Mucosa of stomach (tissue), 1 donor: ENCODE measurements around the gene POU2F3.
"Not testable (repeated sequence)": the region's sequence is repeated elsewhere in the genome, so short reads cannot be mapped to it uniquely, and the experiment has no call there.

Experiments
- H3K27me3 ChIP-seq: one replicate; pipeline ENCODE4 v1.7.0; 2013; ENCODE audit warnings: mild to moderate bottlenecking, low read length; ENCODE audit not compliant: control insufficient read depth, insufficient read depth
- H3K36me3 ChIP-seq: one replicate; pipeline ENCODE4 v1.7.0; 2013; ENCODE audit warnings: low read length; ENCODE audit not compliant: control insufficient read depth, insufficient read depth
- H3K4me1 ChIP-seq: one replicate; pipeline ENCODE4 v1.7.0; 2013; ENCODE audit warnings: mild to moderate bottlenecking, low read length; ENCODE audit not compliant: control insufficient read depth, insufficient read depth
- H3K4me3 ChIP-seq: one replicate; pipeline ENCODE4 v1.7.0; 2013; ENCODE audit warnings: low read length
- H3K9ac ChIP-seq: one replicate; pipeline ENCODE4 v1.7.0; 2013; ENCODE audit warnings: mild to moderate bottlenecking, low read length, moderate library complexity
- H3K9me3 ChIP-seq: one replicate; pipeline ENCODE4 v1.7.0; 2013; ENCODE audit warnings: mild to moderate bottlenecking, low read length, moderate library complexity; ENCODE audit not compliant: control insufficient read depth
- donor health status: Pancreatic carcinoma.

Gene POU2F3

DNA sequence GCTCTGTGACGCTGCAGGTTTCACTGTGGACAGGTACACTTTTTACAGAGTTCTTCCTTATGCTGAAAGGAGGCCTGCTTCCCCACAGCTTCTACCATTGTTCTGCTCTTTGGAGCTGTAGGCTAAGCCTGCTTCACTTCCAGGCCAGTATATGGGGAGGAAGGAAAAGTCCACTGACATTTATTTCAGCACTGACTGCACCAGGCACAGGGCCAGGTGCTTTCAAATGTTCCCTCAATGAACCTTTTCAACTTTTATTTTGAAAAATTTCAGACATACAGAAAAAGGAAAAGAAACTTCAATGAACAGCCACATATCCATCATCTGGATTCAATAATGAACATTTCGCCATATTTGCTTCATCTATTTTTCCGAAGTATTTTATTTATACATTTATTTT is 22.0 kb downstream of the POU2F3 start:
- Histone ChIP-seq H3K9me3 (no peaks in the 10 kb centered on the region), H3K4me1 (no peaks in the 10 kb centered on the region), H3K4me3 (no peak overlapping the region), H3K36me3 (no peaks in the 10 kb centered on the region), H3K27me3 (peaks cover 23% of the 10 kb centered on the region), H3K9ac (no peak overlapping the region)

DNA sequence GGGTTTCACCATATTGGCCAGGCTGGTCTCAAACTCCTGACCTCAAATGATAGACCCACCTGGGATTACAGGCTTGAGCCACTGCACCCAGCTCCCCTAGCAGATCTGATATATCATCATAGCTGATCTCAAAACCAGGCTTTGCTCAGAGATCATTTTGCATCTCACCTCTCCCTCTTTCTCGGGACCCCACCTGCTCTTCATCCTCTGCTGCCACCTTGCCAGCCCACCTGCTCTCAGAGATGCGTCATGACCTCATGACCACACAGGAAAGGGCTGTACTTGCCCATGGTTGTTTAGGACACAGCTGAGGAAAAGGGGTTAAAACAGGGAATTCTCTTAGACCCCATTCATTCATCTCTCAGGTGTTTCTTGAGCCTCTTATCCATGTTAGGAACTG is 27.4 kb downstream of the POU2F3 start:
- Histone ChIP-seq H3K9ac (no peak overlapping the region), H3K9me3 (no peaks in the 10 kb centered on the region), H3K4me1 (no peaks in the 10 kb centered on the region), H3K36me3 (no peaks in the 10 kb centered on the region), H3K4me3 (no peak overlapping the region), H3K27me3 (peaks cover 4% of the 10 kb centered on the region)

DNA sequence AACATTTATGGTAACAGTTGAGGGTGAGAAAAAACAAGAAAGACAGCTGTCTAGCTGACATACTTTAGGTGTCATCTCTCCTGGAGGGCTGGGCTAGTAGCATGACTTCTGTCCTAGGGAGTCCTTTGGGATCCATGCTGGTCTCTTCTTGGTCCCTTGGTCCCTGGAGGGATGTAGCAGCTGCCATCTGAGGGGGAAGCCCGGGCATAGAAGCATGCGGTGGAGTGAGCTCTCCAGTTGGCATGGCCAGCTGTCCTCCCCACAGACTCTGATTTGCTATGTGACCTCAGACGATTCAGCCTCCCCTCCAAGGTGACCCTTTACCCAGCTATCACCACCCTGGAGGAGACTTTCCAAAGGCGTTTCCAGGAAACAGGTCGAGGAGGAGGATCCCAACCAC is 28.7 kb downstream of the POU2F3 start:
- Histone ChIP-seq H3K27me3 (peaks cover 4% of the 10 kb centered on the region), H3K9me3 (no peaks in the 10 kb centered on the region), H3K36me3 (no peaks in the 10 kb centered on the region), H3K4me3 (no peak overlapping the region), H3K4me1 (no peaks in the 10 kb centered on the region), H3K9ac (no peak overlapping the region)

DNA sequence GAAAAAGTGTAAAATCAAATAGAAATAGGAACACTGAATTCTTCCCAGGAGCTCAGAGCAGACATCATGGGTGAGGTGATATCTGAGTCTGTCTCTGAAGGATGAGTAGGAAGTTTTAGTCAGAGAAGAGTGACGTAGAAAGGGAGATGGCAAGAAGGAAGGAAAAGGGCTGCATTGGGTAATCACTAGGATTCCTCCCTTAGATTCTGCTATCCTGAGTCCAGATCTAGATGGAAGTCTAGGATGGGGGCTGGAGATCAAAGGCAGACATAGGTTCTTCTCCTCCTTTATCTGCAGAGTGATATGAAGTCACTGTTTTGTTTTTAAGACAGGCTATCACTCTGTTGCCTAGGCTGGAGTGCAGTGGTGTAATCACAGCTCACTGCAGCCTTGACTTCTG is 30.4 kb downstream of the POU2F3 start:
- Histone ChIP-seq H3K9me3 (no peaks in the 10 kb centered on the region), H3K9ac (no peak overlapping the region), H3K4me1 (no peaks in the 10 kb centered on the region), H3K36me3 (no peaks in the 10 kb centered on the region), H3K27me3 (peaks cover 4% of the 10 kb centered on the region), H3K4me3 (no peak overlapping the region)

DNA sequence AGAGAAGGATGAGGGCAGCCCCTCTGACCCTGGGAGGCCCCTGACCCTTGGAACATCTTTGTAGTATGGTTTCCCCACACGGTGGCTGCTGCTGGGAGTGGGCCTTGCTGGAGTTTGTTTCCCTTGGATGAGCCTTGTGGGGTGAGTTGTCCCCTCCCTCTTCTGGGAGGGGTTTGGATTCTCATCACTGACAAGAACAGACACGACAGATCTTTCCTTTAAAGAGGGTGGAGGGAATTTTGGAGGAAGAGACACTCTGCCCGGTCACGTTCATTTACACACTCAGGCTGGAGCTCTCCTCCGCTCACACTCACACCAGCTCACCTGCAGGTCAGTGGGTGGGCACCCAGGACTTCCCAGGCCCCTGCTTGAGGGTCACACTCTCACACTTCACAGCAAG is 31.7 kb downstream of the POU2F3 start:
- H3K4me3 ChIP-seq, result no peak overlapping the region
- no peaks in the 10 kb centered on the region for H3K4me1 ChIP-seq
- H3K9me3 ChIP-seq, result no peaks in the 10 kb centered on the region
- no peaks in the 10 kb centered on the region for H3K36me3 ChIP-seq
- H3K27me3 ChIP-seq, result no peaks in the 10 kb centered on the region
- H3K9ac ChIP-seq, result no peak overlapping the region

DNA sequence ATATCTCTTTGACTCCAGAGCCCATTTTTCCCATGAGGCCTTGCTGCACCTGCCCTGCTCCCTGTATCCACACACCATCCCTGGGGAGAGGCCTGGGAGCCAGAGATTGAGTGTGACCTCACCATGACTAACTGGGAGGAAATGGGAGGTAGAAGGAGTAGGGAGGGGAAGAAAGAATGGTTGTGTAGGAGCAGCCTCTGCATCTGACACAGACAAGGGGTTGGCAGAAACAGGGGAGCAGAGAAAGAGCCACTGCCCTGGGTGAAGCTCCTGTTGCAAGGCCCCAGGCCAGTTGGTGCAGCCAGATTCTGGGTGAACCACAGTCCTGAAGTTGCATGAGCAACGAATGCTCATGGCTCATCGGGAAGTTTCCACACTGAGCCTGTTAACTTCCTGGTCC is 32.4 kb downstream of the POU2F3 start:
- H3K27me3 ChIP-seq, result no peaks in the 10 kb centered on the region
- H3K36me3 ChIP-seq, result no peaks in the 10 kb centered on the region
- H3K9me3 ChIP-seq, result no peaks in the 10 kb centered on the region
- H3K4me1 ChIP-seq, result no peaks in the 10 kb centered on the region
- H3K4me3 ChIP-seq, result no peak overlapping the region
- no peak overlapping the region for H3K9ac ChIP-seq

DNA sequence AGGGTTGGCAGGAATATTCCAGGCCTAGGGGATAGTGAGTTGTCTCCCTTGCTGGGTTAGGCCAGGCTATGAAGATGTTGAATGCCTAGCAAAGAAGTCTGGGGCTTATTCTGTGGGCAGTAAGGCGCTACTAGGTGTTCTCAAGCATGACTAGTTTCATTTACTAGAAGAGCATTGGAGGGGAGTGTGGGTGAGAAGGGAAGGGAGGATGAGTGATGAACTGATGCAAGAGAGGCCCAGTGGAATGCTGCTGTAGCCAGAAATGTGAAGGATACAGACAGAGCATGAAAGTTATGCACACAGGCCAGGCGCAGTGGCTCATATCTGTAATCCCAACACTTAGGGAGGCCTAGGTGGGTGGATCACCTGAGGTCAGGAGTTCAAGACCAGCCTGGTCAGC is 33.5 kb downstream of the POU2F3 start:
- H3K9me3 ChIP-seq, result no peaks in the 10 kb centered on the region
- no peak overlapping the region for H3K9ac ChIP-seq
- H3K36me3 ChIP-seq, result no peaks in the 10 kb centered on the region
- no peaks in the 10 kb centered on the region for H3K4me1 ChIP-seq
- H3K27me3 ChIP-seq, result no peaks in the 10 kb centered on the region
- H3K4me3 ChIP-seq, result no peak overlapping the region

DNA sequence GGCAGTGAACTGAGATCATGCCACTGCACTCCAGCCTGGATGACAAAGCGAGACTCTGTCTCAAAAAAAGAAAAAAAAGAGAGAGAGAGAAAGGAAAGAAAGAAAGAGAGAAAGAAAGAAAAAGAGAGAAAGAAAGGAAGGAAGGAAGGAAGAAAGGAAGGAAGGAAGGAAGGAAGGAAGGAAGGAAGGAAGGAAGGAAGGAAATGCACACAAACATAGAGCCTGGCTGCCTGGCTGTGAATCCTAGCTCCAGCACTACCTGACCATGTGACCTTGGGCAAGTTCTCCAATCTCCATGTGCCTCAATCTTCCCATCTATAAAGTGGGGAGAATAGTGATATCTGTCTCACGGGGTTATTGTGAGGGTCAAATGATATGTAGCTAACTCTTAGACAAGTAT is 34.0 kb downstream of the POU2F3 start:
- not testable (repeated sequence) for H3K4me1 ChIP-seq, H3K4me3 ChIP-seq

DNA sequence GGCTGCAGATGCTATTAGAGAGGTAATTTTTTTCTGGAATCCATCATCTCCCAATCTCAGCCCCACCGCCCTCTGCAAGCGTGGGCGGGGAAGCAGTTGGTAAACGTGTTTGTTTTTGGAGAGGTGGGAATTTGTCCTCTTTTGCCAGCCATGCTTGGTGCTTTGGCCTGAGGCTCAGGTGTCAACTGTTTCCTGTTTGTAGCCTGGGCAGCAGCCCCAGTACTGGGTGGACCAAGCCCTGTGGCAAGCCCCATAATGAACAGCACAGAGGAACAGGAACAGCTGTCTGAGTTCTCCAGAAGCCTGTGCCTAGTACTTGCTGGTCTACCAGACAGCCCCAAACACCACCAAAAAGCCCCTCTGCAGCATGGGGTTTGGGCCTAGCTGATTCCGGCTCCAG is 39.6 kb downstream of the POU2F3 start:
- Histone ChIP-seq H3K9me3 (no peaks in the 10 kb centered on the region), H3K9ac (no peak overlapping the region), H3K27me3 (no peaks in the 10 kb centered on the region), H3K4me1 (no peaks in the 10 kb centered on the region), H3K4me3 (no peak overlapping the region), H3K36me3 (no peaks in the 10 kb centered on the region)

More for the DNA sequence above, 34.0 kb downstream of the POU2F3 start:
- H3K27me3 ChIP-seq, H3K9me3 ChIP-seq, H3K9ac ChIP-seq, H3K36me3 ChIP-seq: not testable (repeated sequence)

DNA sequence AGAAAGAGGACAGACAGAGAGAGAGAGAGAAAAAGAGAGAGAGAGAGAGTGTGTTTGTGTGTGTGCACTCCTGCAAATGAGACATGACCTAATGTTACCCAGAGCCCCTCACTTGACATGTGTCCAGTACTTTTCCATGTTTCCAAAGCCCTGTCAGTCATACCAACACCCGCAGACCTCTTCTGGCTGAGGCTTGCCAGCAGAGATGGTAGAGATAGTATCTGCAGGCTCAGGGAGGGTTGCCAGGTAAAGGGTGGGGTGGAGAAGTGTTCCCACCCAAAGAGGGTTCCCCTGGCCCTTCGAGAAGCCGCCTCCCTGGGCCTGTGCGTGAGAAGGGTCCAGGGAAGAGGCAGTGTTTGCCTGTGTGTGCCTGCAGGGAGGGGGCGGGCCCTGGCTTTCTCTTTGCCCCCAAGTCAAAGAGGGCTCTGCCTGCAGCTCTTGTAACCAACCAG is 40.7 kb downstream of the POU2F3 start:
- no peak overlapping the region for H3K9ac ChIP-seq
- H3K36me3 ChIP-seq, result no peaks in the 10 kb centered on the region
- no peaks in the 10 kb centered on the region for H3K9me3 ChIP-seq
- no peaks in the 10 kb centered on the region for H3K4me1 ChIP-seq
- H3K4me3 ChIP-seq, result no peak overlapping the region
- H3K27me3 ChIP-seq, result no peaks in the 10 kb centered on the region

DNA sequence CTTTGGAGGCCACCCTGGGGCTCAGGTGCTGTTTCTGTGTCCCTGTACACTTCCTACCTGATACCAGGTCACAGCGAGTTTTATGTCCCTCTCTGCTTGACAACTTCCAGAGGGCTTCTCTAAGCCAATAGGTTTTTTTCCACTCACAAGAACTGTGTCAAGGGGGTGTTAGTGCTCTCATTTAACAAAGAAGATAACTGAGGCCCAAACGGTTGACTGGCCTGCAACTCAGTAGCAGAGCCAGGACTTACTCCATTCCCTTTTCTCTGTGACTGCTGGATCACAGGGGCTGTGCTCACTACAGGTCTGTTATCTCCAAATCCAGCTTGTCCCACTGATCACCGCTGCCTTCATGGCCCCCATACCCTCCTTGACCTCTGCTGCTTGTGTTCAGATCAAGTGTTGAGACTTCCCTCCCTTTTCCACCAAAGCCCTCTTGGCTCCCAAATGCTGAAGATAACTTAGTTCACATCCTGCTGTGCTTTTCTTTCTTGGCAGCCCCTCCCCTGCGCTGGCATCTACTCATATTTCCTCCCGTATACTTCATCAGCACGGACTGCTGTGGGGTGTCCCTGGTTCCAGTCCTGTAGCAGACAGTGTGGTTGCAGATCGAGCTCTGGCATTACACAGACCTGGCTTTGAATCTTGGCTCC is 41.3 kb downstream of the POU2F3 start:
- no peaks in the 10 kb centered on the region for H3K9me3 ChIP-seq
- no peaks in the 10 kb centered on the region for H3K4me1 ChIP-seq
- H3K27me3 ChIP-seq, result no peaks in the 10 kb centered on the region
- H3K4me3 ChIP-seq, result no peak overlapping the region
- H3K9ac ChIP-seq, result no peak overlapping the region
- H3K36me3 ChIP-seq, result no peaks in the 10 kb centered on the region

DNA sequence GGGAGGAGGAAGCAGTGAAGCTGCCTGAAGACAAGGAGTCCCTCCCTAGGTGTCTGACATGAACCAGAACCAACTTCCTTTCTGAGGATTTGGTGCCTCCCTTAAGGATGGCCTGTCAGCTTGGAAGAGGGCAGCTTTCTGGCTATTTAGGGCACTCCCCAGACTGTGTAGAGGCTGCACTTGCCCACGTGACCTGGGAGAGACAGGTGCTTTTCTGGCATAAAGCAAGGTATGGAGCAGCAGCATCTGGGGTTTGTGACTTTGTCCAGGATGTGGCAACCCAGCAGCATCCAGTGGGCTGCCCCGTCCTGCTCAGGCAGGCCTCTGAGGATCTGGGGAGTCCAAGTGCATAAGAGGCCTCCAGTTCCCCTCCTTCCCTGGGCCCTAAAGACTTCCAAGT is 43.2 kb downstream of the POU2F3 start:
- no peaks in the 10 kb centered on the region for H3K4me1 ChIP-seq
- no peaks in the 10 kb centered on the region for H3K27me3 ChIP-seq
- no peaks in the 10 kb centered on the region for H3K36me3 ChIP-seq
- no peaks in the 10 kb centered on the region for H3K9me3 ChIP-seq
- H3K9ac ChIP-seq, result no peak overlapping the region
- H3K4me3 ChIP-seq, result no peak overlapping the region

DNA sequence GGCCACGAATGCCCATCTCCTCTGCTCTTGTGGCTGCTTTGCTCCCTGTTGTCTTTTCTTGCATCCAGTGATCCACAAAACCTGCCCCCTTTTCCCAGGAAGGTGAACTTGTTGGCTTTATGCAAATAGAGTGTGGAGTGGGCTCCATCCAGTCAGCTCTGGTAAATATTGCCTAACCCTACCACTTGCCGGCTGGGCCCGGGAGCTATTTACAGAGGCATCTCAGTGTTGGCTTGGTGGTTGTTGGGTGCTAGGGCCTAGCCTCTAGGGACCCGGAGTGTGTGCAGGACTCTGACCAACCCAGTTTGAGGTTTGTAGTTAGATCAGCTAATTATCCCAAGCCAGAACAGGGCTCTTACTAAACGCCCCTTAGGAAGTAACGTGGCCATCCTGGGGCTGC is 44.3 kb downstream of the POU2F3 start:
- Histone ChIP-seq H3K27me3 (no peaks in the 10 kb centered on the region), H3K4me1 (no peaks in the 10 kb centered on the region), H3K4me3 (no peak overlapping the region), H3K9me3 (no peaks in the 10 kb centered on the region), H3K36me3 (no peaks in the 10 kb centered on the region), H3K9ac (no peak overlapping the region)
